Measurements from ENCODE around the gene TCEA2. TPM values are rescaled to one million over a fixed set of nuclear protein-coding genes. Genes with fewer than 3 reads are reported as not detected.

TCEA2 gene
- total and polyA plus RNA-seq, 2 of the 13 experiments (the other 11 are each of a cell fraction or from before 2014, with no cell fraction given) = 28.1 to 33.7 TPM

DNA sequence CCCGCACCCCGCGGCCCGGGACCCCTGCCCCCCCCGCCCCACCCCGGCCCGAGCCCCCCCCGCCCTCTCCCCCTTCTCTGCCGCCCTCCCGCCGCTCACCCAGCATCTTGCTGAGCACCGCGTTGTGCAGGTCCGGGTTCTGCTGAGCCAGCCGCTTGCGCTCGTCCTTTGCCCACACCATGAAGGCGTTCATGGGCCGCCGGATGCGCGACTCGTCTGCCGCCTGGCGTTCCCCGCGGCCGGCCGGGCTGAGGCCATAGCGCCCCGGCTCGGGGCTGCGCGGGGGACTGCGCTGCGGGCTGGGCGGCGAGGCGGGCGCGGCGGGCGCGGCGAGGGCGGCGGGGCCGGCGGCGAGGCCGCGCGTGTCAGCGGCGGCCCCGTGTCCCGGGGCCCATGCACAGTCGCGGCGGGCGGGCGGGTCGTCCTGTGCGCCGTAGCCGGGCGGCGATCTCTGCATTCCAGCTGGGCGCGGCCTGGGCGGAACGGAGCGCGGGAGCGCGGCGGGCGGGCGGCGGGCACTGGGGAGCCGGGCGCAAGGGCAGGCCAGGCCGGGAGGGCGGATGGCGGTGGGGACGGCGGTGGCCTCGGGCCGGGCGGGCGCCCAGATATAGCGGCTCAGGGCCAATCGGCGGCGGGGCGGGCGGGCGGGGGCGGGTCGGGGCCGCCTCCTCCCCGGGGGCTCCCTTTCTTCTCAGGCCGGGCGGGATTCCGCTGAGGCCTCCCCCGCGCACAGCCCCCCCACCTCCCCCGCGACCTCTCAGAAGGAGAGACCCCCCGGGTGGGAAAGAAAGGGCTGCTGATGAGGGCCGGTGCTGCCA, 13.7 kb upstream of the TCEA2 start, which contains the start of gene SOX18 (continued):
- TF ChIP-seq MAZ (IDR thresholded peaks at IDR 0.05; ENCODE audit: borderline replicate concordance, low read depth, low read length) (no peak), MAZ (CRISPR knock-in tag; IDR thresholded peaks at IDR 0.05; ENCODE audit: low read depth) (peak; percentile 70), SPEN (CRISPR knock-in tag; IDR thresholded peaks at IDR 0.05; ENCODE audit: low read depth) (no peak; the same call in 1 of the 2 replicates), MLLT10 (CRISPR knock-in tag; IDR thresholded peaks at IDR 0.05) (no peak), MYC (CRISPR knock-in tag; IDR thresholded peaks at IDR 0.05; ENCODE audit: borderline replicate concordance) (0 out of 2 replicates have a peak, but pooled peaks have one; percentile 8), KLF11 (CRISPR knock-in tag; IDR thresholded peaks at IDR 0.05) (no peak), MIER3 (CRISPR knock-in tag; IDR thresholded peaks at IDR 0.05; ENCODE audit: borderline replicate concordance) (no peak), ARHGAP35 (CRISPR knock-in tag; IDR thresholded peaks at IDR 0.05; ENCODE audit: borderline replicate concordance) (no peak), ZNF20 (CRISPR knock-in tag; IDR thresholded peaks at IDR 0.05) (no peak), SIX1 (CRISPR knock-in tag; IDR thresholded peaks at IDR 0.05; ENCODE audit: borderline replicate concordance) (no peak), HNRNPLL (IDR thresholded peaks at IDR 0.05; ENCODE audit: low read depth, low read length, poor library complexity, severe bottlenecking) (peak; percentile 65), ZNF878 (CRISPR knock-in tag; IDR thresholded peaks at IDR 0.05) (no peak), PRPF4 (IDR thresholded peaks at IDR 0.05; ENCODE audit: low read depth, low read length, poor library complexity, severe bottlenecking) (no peak), AKAP8 (CRISPR knock-in tag; IDR thresholded peaks at IDR 0.05) (no peak), KDM6A (CRISPR knock-in tag; IDR thresholded peaks at IDR 0.05; ENCODE audit: low read depth) (no peak), CBX1 (IDR thresholded peaks at IDR 0.05; ENCODE audit: low read depth) (peak; percentile 35), NPAS2 (CRISPR knock-in tag; IDR thresholded peaks at IDR 0.05; ENCODE audit: borderline replicate concordance) (no peak), SKI (IDR thresholded peaks at IDR 0.05; ENCODE audit: partially characterized antibody) (peak; percentile 7), ZNF773 (CRISPR knock-in tag; IDR thresholded peaks at IDR 0.05; ENCODE audit: borderline replicate concordance) (no peak)
- TF ChIP-seq, protein P1, sequence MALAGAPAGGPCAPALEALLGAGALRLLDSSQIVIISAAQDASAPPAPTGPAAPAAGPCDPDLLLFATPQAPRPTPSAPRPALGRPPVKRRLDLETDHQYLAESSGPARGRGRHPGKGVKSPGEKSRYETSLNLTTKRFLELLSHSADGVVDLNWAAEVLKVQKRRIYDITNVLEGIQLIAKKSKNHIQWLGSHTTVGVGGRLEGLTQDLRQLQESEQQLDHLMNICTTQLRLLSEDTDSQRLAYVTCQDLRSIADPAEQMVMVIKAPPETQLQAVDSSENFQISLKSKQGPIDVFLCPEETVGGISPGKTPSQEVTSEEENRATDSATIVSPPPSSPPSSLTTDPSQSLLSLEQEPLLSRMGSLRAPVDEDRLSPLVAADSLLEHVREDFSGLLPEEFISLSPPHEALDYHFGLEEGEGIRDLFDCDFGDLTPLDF (CRISPR knock-in tag; IDR thresholded peaks at IDR 0.05) = no peak
- TF ChIP-seq, protein P2, sequence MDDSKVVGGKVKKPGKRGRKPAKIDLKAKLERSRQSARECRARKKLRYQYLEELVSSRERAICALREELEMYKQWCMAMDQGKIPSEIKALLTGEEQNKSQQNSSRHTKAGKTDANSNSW (CRISPR knock-in tag; IDR thresholded peaks at IDR 0.05; ENCODE audit: borderline replicate concordance) = no peak
- TF ChIP-seq, protein P3, sequence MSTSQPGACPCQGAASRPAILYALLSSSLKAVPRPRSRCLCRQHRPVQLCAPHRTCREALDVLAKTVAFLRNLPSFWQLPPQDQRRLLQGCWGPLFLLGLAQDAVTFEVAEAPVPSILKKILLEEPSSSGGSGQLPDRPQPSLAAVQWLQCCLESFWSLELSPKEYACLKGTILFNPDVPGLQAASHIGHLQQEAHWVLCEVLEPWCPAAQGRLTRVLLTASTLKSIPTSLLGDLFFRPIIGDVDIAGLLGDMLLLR (CRISPR knock-in tag; IDR thresholded peaks at IDR 0.05) = peak; percentile 36; the same call in 1 of the 2 replicates
- TF ChIP-seq, protein P4, sequence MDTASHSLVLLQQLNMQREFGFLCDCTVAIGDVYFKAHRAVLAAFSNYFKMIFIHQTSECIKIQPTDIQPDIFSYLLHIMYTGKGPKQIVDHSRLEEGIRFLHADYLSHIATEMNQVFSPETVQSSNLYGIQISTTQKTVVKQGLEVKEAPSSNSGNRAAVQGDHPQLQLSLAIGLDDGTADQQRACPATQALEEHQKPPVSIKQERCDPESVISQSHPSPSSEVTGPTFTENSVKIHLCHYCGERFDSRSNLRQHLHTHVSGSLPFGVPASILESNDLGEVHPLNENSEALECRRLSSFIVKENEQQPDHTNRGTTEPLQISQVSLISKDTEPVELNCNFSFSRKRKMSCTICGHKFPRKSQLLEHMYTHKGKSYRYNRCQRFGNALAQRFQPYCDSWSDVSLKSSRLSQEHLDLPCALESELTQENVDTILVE (CRISPR knock-in tag; IDR thresholded peaks at IDR 0.05) = 0 out of 2 replicates have a peak, but pooled peaks have one; percentile 8
- TF ChIP-seq, protein P5, sequence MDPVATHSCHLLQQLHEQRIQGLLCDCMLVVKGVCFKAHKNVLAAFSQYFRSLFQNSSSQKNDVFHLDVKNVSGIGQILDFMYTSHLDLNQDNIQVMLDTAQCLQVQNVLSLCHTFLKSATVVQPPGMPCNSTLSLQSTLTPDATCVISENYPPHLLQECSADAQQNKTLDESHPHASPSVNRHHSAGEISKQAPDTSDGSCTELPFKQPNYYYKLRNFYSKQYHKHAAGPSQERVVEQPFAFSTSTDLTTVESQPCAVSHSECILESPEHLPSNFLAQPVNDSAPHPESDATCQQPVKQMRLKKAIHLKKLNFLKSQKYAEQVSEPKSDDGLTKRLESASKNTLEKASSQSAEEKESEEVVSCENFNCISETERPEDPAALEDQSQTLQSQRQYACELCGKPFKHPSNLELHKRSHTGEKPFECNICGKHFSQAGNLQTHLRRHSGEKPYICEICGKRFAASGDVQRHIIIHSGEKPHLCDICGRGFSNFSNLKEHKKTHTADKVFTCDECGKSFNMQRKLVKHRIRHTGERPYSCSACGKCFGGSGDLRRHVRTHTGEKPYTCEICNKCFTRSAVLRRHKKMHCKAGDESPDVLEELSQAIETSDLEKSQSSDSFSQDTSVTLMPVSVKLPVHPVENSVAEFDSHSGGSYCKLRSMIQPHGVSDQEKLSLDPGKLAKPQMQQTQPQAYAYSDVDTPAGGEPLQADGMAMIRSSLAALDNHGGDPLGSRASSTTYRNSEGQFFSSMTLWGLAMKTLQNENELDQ (CRISPR knock-in tag; IDR thresholded peaks at IDR 0.05; ENCODE audit: borderline replicate concordance) = no peak
